ENCODE measurements around the gene KCNQ1OT1. TPM values are rescaled to one million over a fixed set of nuclear protein-coding genes. Genes with fewer than 3 reads are reported as not detected.

KCNQ1OT1 gene
- total RNA-seq, result 0.54 TPM in 2 replicates

DNA sequence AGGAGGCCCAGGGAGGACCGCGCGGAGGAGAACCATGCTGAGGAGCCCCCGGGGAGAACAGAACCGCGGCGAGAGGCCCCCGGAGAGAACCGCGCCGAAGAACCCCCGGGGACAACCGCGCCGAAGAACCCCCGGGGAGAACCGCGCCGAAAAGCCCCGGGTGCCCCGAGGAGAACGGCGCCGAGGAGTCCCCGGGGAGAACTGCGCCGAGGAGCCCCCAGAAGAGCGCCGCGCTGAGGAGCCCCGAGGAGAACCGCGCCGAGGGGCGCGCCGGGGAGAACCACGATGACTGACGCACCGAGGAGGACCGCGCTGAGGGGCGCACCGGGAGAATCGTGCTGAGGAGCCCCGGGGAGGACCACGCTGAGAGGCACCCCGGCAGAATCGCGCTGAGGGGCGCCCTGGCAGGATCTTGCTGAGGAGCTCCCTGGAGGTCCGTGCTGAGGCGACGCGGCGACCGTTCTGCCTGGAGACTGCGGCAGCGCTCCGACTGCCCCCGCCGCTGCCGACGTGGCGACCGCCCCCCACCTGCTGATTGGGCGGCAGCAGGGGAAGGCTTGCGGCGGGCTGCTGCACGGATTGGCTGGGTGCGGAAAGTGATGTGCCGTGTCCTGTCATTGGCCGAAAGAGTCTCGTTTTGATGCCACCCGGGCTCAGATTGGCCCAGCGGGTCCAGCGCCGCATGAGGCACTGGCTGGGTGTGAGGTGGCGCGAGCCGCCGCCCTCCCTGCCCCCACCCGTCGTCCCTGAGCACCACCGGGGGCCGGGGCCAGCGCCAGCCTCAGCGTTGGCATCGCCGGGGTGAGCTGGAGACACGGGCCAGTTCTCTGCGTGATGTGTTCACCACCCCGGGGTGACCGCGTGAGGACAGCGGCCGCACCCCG, at the start of gene KCNQ1OT1:
TSS of gene KCNQ1OT1 (minus strand) at position 464 of the 884 bp plus-strand sequence.
- intact Hi-C loops (cut with micrococcal nuclease), result loop anchor here (5.0 kb wide), 1 partner anchor 188 kb away; the partner anchor contains the start of gene CDKN1C

DNA sequence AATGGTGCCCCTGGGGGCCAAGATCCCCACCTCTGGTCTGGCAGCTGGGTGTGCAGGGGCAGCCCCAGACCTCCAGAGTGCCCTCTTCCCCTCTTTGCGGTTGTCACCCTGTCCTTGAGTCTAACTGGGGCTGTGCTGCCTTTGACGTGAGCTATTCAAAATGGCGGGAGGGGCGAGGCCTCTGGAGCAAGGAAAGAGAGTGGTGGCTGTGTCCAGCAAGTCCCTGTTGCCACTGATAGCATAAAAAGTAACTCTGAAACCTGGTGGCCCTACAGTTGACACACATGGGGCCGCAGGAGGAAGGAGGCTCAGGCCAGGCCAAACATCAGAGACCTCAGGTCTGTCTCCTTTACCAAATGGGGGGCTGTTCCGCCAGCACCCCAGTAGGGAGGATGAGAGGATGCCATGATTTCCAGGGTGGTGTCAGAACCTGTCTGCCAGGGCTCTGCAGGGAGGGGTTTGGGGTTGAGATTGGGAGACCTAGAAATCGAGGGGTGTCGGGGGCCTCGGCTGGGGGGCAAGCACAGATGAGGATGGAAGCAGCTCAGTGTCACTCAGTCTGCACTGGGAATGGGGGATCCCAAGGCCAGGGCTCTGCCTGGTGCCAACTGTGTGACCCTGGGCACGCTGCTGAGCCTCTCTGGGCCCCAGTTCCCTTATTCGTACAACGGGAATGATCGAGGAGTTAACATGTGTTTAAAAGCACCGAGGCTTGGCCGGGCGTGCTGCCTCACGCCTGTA, 49.2 kb upstream of the KCNQ1OT1 start:
- intact Hi-C loops (cut with micrococcal nuclease), result no loop called here

DNA sequence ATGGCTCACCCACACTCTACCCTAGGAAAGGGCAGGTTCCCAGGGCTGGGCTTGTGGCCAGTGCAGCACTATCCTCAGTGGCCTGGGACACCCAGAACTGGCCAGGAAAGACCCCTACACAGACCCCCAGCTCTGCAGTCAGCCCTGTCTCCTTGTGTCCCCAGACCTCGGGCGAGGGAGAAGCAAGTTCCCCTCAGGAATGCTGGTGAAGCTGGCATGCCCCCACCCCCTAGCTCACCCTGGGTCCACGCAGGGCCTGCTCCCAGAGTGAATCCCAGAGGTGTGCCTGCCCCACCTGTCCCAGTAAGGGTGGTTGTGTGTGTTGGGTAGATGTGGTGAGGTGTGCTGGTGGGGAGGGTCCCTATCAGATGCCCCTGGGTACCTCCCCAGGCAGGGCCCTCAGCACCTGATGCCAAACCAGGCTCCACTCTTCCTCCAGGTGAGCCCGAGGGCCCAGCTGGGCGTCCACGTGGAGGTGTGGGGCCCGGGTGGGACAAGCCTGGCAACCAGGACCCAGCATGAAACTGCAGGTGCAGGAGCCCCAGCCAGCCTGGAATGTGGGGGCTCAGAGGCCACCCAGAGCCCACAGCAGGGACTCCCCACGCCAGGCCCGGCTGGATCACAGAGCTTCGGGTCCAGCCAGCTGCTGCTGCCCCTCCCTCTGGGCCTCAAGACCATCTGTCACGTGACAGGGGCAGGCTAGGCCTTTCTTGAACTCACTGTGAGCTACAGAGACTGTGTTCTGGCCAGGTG, 48.4 kb upstream of the KCNQ1OT1 start:
- intact Hi-C loops (cut with micrococcal nuclease), result no loop called here

DNA sequence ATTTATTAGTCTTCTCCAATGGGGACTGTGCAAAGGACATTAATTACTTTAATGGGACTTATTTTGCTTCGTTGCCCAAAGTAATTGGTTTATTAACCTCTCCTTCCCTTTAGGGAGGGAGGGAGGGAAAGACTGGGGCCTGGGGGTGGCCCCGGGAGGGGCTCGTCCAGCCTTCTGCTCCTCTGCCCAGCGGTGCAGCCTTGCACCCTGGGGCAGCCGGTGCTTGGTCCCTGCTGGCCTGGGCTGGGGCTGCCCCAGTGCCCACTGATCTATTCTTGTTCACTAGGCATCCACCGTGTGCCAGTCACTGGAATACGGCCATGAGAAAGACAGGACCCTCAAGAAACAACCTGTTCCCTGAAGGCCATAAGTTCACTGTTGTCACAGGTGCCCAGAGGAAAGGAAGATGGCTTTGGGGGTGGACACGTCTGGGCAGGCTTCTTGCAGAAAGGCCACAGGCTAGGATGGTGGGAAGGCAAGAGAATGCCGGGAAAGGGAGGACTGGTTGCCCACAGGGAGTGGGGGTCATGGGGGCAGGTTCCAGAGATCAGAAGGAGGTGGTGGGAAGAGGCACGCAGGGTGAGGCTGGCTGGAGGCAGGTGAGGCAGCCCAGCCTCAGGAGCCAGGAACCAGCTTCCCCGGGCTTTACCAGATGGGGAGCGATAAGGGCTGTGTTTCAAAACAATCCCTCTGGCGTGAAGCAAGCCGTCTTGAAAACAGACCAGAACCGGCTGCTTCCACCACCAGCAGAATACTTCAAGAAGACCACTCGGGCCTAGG, 47.6 kb upstream of the KCNQ1OT1 start:
- intact Hi-C loops (cut with micrococcal nuclease), result no loop called here

DNA sequence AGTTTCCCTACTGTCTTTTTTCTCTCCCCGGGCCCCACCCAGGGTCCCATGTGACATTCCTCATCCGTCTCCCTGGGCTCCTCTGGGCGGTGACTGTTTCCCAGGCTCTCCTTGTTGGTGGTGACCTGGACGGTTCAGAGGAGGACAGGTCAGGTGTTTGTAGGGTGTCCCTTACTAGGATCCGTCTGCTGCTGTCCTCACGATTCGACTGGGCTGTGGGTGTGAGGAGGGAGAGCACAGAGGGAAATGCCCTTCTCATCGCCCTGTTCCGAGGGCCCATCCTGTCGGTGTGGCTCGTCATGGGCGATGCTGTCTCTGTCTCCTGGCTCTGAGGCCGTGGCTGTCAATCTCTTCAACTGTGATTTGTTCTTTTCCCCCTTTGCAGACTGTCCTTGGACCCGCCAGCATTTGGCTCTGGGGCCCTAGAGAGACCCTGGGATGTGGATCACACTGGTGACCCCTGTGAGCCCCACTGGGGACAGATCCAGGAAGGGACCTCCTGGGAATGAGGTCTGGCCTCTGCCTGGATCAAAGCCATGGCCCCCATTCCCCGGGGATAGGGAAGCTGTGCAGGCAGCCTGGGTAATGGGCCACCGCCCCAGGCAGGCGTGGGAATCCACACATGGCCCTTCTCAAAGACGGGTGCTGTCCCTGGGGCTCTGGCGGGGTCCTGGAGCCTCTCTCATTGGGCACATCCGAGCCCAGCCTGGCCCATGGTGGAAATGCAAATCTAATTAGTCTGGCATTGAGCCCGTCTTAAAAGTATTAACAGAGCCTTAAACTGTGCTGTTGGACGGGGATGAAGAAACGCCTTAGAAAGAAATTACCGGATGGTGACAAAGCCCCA, 46.8 kb upstream of the KCNQ1OT1 start:
- intact Hi-C loops (cut with micrococcal nuclease), result no loop called here

DNA sequence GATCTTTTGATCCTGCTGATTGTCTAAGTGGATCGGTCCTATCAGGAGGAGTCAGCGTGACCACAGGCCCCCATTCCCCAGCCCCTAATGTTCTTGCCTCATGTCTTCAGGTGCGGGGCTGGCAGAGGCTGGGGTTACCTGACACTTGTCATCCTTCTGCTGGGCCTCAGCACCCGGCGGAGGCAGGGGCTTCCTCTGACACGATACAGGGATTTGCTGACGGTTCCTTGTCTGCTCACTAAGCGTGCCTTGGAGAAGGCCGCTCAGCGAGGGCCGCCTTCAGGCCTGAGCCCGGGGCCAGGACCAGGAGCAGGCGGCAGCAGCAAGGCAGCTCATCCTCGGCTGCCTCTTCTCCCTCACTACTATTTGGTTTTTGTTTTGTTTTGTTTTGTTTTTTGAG, 45.7 kb upstream of the KCNQ1OT1 start:
- intact Hi-C loops (cut with micrococcal nuclease), result no loop called here

DNA sequence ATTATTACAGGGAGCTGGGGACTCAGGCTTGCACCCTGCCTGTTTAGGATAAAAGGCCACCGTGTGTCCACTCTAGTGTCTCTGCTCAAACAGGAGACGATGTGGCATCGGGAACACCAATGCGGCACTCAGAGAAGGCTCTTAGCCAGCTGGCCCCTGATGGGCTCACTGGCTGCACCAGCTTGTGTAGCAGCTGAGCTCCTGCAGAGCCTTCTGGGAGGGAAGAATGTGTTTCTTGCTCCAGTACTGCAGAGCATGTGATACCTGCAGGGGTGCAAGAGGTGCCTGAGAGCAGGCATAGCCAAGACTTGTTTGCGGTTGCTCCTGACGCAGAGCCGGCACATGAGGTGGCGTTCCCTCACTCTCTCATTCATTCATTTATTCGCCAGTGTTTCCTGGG, 44.4 kb upstream of the KCNQ1OT1 start:
- intact Hi-C loops (cut with micrococcal nuclease), result no loop called here

DNA sequence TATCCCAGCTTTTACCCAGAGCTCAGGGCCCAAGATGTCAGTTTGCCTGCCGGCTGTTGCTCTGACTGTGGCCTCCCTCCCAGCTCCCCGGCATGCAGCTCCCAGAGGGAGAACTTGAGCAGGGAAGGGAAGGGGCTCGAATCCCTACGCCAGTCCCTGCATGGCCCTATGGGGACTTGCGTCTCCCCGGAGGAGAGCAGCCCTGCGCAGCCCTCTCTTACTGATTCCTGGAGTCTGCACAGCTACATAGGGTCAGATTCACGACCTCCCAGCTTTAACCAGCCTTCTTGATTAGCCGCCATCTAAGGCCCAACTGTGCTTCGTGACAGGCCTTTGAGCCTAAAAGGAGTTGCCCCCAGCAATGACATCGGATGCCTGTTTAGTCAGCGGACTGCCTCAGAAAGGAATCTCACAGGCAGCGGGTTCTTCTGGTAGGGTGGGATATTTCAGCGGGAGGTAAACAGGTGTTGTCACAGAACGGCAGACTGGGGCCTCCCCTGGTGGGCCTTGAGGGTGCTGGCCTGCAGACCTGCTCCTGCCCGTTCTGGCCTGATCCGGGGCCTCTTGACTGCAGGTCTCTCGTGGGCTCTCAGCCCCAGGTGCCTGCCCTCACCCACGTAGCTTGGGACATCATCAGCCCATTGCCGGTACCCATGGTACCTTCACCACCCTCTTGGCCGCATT, 43.8 kb upstream of the KCNQ1OT1 start:
- intact Hi-C loops (cut with micrococcal nuclease), result no loop called here

DNA sequence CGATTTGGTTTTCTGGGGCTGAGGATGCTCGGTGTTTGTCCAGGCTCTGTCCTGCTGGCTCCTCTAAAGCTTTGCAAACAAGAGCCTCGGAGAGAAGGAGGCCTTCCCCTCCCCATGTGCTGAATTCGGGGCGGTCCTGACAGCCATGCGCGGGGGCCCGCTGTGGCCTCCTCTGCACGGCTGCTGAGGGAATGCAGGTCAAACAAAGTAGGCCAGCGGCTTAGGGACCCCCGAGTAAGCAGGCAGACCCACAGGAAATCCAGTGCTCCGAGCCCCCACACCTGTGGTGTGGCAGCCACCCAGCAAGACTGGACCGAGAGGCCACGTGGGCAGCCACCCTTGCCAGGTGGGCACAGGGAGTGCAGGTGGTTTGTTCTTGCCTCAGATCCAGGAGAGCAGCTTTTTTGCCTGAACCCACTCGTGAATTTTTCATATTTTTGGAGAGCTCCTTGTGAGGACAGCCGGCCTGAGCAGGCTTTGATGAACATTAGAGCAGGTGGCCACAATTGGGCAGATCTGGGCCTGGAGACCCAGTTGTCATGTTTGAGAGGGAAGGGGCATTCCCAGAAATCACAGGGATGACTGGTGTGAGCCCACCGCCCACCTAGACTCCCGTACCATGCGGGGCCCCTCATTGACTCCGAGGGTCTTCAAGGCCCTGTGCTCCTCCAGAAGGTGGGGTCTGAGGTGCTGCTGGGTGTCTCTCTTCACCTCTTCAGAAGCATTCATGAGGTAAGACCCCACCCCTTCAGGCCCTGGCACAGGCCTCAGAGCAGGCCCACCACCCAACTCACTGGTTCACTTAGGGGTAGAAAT, 43.0 kb upstream of the KCNQ1OT1 start:
- intact Hi-C loops (cut with micrococcal nuclease), result no loop called here

DNA sequence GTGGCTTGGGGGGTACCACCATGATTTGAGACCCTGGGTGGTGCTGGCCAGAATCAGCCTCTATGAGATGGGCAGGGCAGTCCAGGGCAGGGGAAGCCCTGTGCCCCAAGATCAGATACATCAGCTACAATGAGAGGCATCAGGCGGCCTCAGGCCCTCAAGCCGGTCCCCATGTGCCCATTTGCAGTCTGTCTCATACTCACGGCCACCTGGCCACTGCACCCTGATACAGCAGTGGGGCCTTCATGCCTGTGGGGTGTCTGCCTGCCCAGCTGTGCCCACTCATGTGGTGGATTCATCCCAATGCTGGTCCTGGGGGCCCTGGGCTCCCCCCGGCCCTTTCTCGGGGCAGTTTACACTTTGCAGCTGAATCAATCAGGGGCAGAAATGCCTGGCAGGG, 42.4 kb upstream of the KCNQ1OT1 start:
- intact Hi-C loops (cut with micrococcal nuclease), result no loop called here

DNA sequence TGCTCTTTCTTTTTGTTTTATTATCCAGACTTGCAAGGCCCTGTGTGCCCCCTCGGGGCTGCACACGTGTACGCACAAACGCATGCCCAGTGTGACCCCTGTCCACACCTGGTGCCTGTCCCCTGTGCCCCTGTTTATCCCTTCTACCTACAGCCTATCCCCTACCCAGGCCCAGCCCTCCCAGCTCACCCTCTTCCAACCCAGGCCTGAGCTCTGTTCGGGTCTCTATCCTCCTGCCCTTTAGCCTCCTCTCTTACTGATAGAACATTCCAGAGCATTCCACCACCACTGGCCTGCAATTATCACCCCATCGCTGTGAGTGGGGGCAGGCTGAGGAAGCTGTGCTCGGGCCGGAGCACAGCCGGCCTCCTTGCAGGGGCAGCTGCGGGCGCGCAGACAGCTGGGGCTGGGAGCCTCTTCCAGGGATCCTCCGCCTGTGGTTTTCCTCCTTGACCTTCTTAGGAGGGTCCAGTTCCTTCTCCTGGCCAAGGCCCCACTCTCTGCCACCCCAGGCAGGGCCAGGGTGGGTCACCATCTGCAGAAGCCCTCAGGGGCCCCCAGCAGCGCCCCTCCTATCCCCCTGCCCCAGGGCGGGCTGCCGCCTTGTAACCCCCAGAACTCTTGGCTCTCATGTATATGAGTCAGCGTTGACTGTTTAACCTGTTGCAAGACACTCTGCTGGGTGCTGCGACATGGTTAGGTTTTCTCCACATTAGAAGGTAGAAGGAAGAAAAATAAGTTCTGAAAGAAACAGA, 41.8 kb upstream of the KCNQ1OT1 start:
- intact Hi-C loops (cut with micrococcal nuclease), result no loop called here

DNA sequence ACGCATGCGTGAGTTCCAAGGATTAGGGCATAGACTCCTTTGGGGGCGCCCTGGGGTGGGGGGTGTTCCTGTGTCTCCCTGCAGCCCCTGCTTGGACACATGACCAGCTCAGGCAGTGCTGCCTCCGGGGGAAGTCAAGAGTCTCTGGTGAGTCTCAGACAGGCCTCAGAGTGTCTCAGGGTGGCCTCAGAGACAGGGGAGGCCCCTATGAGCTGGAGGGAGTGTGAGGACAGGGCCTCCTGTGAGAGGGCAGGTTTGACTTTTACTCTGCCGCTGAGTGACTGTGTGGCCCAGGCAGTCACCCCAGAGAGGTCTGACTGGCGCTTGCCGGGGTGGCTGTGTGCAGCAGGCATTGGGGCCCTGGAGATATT, 41.2 kb upstream of the KCNQ1OT1 start:
- intact Hi-C loops (cut with micrococcal nuclease), result no loop called here

DNA sequence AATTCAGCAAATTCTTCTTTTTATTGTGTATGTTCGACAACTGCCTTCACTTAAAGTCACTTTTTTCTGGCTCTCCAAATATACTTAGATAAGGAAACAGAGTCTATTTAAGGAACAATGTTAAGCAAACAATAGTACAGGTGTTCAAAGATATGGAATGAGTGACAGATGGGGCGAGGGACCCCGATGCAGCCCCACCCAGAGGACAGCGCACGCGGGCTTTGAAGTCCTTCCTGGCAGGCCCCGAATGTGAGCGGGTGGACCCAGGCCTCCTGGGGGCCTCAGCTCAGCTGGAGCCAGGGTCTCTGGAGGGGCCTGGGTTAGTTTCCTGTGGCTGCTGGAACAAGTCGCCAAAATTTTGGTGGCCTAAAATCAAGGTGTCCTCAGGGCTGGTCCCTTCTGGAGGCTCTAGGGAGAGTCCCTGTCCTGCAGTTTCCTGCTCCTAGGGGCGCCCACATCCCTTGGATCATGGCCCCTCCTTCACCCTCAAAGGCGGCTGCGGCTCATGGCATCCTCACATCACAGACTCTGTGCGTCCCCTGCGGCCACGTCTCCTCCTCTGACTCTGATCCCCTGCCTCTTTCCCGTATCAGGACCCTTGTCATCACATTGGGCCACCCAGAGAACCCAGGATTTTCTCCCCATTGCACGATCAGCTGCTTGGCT, 40.6 kb upstream of the KCNQ1OT1 start:
- intact Hi-C loops (cut with micrococcal nuclease), result no loop called here

DNA sequence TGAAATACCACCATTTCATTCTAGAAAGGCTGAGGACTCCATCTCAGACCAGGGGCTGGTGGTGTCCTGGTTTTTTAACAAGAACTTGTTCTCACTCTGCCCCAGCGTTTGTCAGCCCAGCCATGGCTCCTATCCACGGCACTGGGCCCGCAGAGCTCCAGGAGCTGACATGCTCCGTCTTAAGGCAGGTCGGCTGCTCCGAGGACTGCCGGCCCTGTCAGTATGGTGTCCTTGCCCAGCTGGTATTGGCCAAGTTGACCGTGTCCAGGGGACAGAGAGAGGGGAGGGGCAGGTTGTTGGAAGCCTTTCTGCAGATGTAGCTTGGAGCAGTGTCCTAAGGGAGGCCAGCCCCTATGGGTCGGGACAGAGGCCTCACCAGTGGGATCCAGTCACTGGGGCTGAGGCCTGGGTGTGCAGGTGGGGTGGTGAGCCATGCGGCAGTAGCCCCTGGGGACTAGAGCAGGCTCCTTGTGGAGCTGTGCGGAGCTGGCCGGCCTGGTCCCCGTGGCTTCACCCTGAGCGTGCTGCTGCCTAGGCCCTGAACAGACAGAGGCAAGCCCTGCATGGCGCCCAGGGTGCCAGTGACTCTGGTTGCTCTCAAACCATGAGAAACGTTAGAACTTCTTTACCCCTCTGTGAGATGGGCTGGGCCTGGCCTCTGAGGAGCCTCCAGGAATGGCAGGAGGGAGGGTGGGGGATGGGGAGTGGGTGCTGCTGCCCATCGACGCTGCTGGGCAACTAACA, 39.9 kb upstream of the KCNQ1OT1 start:
- intact Hi-C loops (cut with micrococcal nuclease), result no loop called here

DNA sequence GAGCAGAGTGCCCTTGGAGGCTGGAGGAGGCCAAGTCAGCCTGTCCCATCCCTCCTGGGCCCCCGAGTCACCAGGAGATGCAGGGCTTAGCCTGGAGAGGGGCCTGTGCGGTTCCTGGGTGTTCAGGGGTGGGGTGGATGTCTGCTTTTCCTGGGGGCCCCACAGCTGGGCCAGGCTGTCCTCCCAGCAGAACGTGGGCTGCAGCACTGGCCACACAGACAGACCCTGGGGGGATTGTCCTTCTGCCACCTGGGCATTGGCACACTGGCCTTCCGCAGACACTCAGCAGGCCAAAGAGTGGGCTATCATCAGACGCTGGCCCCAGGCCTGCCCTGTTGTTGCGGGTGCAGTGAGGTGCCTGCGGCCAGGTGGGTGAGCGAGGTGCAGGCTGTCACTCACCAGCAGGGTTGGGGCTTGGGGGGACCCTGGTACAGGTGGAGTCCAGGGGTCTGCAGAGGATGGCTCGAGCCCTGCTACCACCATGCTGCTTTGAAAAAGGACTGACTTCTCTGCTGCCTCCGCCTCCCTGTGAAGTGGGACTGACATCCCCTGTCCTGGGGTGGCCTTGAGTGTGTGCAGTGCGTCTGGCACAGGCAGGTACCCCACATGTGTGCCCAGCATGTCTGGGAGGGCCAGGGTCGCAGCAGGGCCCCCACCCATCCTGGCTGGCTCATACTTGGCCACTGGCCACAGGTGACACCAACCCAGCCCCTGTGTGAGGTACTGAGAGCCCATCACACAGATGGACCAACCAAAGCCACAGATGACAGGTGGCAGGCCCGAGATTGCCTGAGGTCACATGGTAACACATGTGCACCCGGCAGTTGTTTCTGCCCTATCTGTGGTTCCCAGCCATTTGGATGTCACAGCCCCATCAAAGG, 39.0 kb upstream of the KCNQ1OT1 start:
- intact Hi-C loops (cut with micrococcal nuclease), result no loop called here

DNA sequence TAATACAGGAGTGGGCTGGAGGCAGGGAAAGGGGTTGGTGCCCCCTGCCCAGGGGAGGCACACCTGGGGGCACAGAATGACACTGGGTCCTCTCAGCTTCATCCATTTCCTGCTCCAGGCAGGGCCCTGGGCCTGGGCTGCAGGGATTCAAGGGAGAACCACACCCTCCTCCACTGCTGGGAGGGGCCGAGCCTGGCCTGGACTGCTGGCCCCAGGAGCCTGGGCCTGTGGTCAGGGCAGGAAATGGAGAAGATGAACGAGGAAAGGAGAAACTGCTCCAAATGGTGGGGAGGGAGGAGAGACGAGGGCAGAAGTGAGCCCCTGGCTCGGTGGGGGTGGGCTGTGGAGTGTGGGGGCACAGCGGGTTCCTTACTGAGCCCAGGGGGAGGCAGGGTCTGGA, 38.1 kb upstream of the KCNQ1OT1 start:
- intact Hi-C loops (cut with micrococcal nuclease), result no loop called here
